Measurements from ENCODE around the gene SORCS2. TPM values are rescaled to one million over a fixed set of nuclear protein-coding genes. Genes with fewer than 3 reads are reported as not detected.
A peak's percentile ranks its signal among the peaks of the same experiment; 100 is the strongest.

Gene SORCS2
- total and polyA plus RNA-seq, 2 experiments from 2014 or later, result 0.92 to 6.9 TPM

GRCh38 chr4:7777871-7778509 lies 585.7 kb downstream of the SORCS2 start:
- Histone ChIP-seq H3K4me1 (ENCODE audit: low read depth) (peaks cover 37% of the 10 kb centered on the region), H3K9me3 (ENCODE audit: low read depth) (no peaks in the 10 kb centered on the region), H3K36me3 (peaks cover 10% of the 10 kb centered on the region), H3K27ac (peak overlapping the region; percentile 67), H3K27me3 (no peaks in the 10 kb centered on the region), H3K4me3 (no peak overlapping the region)
- DNase-seq (ENCODE audit: low read depth in 1 of 2, low spot score in 1 of 2), result no peak
- TF ChIP-seq CTCF (IDR thresholded peaks at IDR 0.05; ENCODE audit: low read depth, low read length), result no peak

GRCh38 chr4:7778510-7779431 lies 586.4 kb downstream of the SORCS2 start:
- Histone ChIP-seq H3K4me1 (ENCODE audit: low read depth) (peaks cover 37% of the 10 kb centered on the region), H3K9me3 (ENCODE audit: low read depth) (no peaks in the 10 kb centered on the region), H3K27ac (peak overlapping the region; percentile 67), H3K36me3 (peaks cover 9% of the 10 kb centered on the region), H3K4me3 (no peak overlapping the region), H3K27me3 (no peaks in the 10 kb centered on the region)
- DNase-seq (ENCODE audit: low read depth in 1 of 2, low spot score in 1 of 2), result peak in 1 of 2 donors; percentile 42
- TF ChIP-seq CTCF (IDR thresholded peaks at IDR 0.05; ENCODE audit: low read depth, low read length), result no peak

GRCh38 chr4:7779432-7779768 lies 587.1 kb downstream of the SORCS2 start:
- H3K4me1 ChIP-seq (ENCODE audit: low read depth), result peaks cover 37% of the 10 kb centered on the region
- no peak overlapping the region for H3K4me3 ChIP-seq
- peak overlapping the region; percentile 67 for H3K27ac ChIP-seq
- H3K27me3 ChIP-seq, result no peaks in the 10 kb centered on the region
- no peak for TF ChIP-seq CTCF (IDR thresholded peaks at IDR 0.05; ENCODE audit: low read depth, low read length)
- no peaks in the 10 kb centered on the region for H3K9me3 ChIP-seq (ENCODE audit: low read depth)
- H3K36me3 ChIP-seq, result peaks cover 3% of the 10 kb centered on the region
- peak in 1 of 2 donors; percentile 46 for DNase-seq (ENCODE audit: low read depth in 1 of 2, low spot score in 1 of 2)

- Histone ChIP-seq H3K27me3 (no peaks in the 10 kb centered on the region), H3K9me3 (ENCODE audit: low read depth) (no peaks in the 10 kb centered on the region), H3K4me1 (ENCODE audit: low read depth) (peaks cover 37% of the 10 kb centered on the region), H3K4me3 (no peak overlapping the region), H3K36me3 (no peaks in the 10 kb centered on the region), H3K27ac (peak overlapping the region; percentile 87)
- DNase-seq (ENCODE audit: low read depth in 1 of 2, low spot score in 1 of 2), result no peak
- TF ChIP-seq CTCF (IDR thresholded peaks at IDR 0.05; ENCODE audit: low read depth, low read length), result no peak
Observed at GRCh38 chr4:7780751-7781348, 588.5 kb downstream of the SORCS2 start.

GRCh38 chr4:7781366-7781765 lies 589.0 kb downstream of the SORCS2 start:
- Histone ChIP-seq H3K4me1 (ENCODE audit: low read depth) (peaks cover 37% of the 10 kb centered on the region), H3K4me3 (no peak overlapping the region), H3K9me3 (ENCODE audit: low read depth) (no peaks in the 10 kb centered on the region), H3K27me3 (no peaks in the 10 kb centered on the region), H3K27ac (peak overlapping the region; percentile 87), H3K36me3 (no peaks in the 10 kb centered on the region)
- peak; percentile 54 to 84 for DNase-seq (ENCODE audit: low read depth in 1 of 2, low spot score in 1 of 2)
- TF ChIP-seq CTCF (IDR thresholded peaks at IDR 0.05; ENCODE audit: low read depth, low read length), result no peak

All from cardiac muscle cell (in vitro differentiated cells and primary cell).